HG03280 (cell line): Measurements from ENCODE around the gene LAMA1.

Experiments used
- ATAC-seq: cut with Tn5 transposase; IDR thresholded peaks from one replicate; pipeline ENCODE4 v1.9.1; 2021; ENCODE audit warnings: mild to moderate bottlenecking, moderate library complexity; ENCODE audit not compliant: unreplicated experiment

The LAMA1 gene

DNA sequence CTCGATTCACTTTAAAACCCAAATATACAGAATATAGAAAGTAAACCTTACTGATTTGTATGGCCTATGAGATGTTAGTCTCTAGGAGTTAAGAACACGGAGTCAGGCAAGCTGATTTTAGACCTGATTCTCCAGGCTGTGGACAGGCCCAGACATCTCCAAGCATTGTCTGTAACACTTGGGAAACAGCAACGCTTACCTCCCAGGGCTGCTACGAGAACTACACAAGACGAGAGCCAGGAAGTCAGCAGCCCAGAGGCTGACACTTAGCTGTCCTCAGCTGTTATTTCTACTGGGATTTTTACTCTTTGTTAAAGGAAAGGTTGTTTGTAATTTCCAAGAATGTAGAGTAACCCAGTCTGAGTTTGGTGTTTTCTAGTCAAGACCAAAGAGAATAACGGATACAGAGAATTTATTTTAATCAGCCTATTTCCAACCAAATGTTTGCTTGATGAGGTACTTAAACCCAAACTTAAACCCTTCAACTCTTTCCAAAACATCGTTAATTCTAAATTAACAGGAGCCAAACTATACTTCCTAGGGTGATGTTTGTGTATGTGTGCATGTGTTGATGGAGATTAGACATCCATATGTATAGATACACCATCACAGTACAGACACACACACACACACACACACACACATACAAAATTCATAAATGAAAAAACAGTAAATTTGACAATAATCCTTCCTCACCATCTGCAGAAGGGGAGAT lies 123.4 kb downstream of the LAMA1 start:
- no peak for ATAC-seq

DNA sequence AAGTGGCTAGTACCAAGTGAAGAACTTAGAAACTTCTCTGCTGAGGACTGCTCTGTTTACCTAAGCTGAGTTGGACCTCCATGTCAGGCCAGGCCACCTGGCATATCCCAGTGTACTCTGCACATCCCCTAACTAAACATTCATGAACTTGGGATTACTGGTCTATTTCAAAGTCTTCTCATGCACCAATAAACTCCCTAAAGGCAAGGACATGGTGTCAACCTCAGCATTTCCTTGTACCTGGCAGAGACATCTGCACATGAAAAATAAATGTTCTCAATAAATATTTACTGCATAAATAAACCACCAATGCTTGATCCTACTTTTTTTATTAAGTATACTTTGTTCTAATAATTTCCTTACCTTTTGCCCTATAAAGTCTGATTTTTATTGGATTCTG lies 124.8 kb downstream of the LAMA1 start:
- no peak for ATAC-seq

DNA sequence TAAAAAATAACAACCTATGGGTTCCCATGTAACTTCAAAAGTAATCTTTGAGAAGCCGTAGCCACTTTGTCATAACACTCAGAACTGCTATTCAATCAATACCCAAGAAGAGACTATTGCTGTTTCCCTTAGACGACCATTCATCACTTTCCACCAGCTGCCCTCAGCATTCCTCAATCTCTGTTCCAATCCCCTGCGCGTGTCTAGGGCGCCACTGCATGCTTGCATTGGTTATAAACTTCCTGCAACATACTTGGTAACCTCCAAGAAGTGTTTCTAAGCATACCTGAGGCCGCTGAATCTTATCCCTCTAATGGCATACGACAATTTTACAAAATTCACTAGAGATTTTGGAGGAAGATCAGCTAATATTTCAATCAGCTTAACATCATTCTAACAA lies 134.2 kb downstream of the LAMA1 start:
- ATAC-seq, result no peak

DNA sequence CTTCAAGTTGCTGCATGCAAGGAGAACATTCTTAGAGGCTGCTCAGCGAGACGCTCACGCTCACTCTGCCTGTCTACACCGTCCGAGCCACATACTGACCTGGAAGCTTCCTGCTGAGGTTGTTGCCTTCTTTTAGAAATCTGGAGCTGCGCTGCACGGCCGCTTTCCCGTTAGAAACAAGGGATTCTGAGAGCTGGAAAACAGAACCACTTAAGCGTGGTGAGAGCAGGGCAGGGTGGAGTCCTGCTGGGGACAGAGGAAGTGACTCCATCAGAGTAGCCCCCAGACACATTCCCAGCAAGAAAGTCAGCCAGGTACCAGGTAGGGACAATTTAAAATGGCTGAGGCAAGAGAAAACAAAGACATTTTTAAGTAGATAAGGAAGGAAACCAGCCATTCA lies 135.2 kb downstream of the LAMA1 start:
- no peak for ATAC-seq

DNA sequence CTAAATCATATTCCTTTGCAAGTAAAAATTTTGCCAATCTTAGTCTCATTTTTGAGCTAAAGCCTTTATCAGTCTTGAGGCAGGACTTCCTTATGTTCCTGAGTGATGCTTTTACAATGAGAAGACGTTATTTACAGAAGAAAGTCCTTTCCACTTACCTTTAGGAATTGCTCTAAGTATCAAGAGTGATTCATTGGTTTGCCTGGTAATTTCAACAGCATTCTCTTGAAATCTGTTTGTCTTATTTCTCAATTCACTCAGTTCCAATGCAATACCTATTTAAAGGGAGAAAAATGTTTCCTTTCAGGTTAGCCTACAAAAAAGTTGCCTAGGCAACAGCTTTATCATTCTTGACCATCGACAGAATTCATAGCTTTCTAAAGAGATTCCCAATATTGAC lies 137.2 kb downstream of the LAMA1 start:
- ATAC-seq, result no peak

DNA sequence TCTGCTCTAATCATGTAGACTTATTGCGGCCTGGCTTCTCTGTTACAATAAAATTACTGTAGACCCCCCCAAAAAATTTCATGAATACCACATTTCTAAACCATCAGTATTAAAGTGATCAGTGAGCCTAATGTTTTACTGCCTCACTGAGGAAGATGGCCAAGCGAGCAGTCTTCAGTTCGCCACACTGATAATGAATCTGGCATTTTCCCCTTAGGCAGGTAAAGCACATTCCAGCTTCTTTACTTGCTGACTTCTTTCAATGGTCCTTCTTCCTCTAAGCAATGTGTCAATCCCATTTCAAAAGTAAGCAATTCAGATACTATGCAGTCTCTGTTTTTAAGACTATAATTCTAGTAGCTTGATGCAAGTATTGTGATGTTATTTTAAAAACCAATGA lies 137.6 kb downstream of the LAMA1 start:
- no peak for ATAC-seq

DNA sequence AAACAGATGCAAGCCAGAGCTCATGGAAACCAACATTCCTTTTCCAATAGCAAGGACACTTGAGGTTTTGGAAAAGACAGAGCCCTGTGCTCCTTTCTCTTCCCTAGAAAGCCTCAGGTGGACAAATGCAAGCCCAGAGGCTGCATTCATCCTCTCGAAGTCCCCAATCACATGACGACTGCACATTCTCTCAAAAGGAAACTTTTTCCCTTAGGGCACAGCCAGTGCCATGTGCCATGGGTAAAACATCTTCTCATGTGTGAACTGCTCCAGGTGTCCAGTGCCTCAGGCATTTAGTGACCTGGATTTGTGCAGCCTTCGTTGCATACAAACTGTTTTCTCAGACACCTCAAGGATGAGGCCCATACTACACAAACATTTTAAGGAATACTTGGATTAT lies 140.7 kb downstream of the LAMA1 start:
- no peak for ATAC-seq

DNA sequence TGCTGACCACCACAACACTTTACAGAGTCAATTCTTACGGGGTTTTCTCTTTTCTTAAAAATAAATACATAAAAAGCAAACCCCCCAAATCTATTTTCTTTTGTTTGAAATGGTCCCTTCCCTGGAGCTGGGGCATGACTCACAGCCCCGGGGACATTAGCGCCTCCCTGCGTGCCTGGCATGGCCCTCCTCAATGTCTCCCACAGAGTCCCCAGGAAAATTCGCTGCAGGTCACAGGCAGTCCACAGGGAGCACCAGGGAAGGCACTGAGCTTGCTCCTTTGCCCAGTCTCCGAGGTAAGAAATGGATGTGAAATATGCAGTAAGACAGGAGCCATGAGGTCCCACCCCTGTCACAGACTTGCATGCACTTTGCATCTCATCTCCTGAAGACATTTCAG lies 142.5 kb downstream of the LAMA1 start:
- no peak for ATAC-seq

DNA sequence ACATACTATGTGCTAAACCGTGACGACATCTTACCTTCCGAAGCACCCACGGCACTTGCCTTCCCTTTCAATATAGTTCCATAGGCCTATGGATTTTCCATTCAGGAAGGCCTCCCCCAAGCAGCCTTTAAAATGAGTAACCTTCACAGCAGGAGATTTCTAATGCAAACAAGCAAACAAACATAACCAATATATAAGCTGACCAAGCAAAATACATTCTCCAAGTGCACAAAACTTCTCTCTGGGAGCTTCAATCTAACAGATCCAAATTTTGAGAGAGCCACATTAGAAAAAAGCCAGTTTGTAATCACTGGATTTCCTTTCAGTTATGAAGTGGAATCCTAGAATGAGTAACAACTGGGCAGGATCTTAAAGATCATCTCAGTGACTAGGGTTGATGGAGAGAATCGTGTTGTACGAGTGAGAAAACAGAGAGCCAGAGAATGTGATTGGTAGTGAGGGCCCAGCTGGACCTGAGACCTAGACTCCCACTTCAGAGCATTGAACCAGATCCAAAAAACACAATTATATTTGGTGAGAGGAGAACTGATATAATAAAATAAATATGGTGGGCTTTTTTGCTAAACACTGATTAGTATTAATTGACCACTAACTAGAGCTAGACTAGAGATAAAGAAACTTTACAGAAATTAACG lies 145.6 kb downstream of the LAMA1 start:
- no peak for ATAC-seq

DNA sequence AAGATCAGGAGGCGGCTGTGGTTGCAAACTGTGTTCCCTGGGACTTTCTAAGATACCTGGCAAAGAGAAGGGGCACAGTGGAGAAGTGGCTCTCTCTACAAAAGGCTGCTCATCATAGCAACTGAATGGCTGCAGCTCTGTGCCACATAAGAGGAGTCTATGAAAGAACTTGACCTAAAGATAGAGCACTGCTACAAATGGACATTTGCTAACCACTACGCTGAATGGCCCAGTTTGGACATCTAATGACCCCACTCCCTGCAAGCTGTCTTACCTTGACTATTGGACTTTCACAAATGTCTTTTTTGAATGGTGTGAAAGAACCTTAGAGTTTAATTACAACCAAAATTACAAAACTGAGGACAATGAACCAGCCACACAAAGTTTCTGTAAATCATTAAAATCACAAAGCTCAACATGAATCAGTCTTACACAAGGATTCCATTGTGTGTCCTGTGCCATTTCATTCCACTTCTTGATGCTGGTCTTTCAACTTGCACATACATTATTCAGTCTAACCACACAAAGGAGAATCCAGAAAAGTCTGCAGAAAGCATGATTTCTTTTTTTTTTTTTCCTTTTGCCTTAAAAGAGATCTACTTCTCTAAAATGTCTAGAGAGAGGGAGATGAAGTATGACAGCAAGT lies 154.0 kb downstream of the LAMA1 start:
- no peak for ATAC-seq

DNA sequence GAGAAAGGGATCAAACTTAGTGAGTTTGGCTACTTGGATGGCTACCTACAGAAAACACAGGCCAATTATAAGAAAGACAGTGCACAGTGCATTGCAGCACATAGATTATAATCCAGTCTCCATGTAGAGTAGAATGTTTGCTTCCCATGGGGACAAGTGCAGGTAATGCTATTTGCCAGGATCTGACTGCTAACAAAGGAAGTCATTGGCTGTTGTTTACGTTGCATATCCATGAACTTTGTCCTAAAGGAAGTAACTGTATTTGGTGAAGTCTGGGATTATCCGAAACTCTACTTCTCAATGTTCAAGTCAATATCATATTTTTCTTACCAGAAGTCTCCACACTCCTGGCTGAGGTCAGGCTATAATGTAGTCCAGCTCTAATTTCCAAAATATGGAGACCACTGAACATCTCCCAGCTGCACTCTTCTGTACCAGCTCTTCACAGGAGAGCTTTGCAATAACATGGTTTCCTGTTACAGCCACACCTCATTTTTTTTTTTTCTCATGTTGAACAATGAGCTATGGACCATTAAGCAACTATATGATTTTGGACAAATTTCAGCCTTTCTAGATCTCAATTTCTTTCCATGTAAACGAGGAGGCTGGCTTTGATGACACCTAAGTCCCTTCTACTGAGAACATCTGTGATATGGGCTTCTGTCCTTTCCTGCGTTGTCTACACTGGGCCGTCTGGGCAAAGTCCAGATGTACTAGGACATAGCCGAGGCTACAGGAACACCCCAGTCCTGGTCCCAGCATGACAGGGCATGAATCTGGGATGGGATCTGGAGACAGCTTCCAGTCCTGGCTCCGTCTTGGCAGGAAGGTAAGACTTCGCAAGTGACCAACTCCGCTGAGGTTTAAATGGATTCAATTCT lies 154.8 kb downstream of the LAMA1 start:
- no peak for ATAC-seq

DNA sequence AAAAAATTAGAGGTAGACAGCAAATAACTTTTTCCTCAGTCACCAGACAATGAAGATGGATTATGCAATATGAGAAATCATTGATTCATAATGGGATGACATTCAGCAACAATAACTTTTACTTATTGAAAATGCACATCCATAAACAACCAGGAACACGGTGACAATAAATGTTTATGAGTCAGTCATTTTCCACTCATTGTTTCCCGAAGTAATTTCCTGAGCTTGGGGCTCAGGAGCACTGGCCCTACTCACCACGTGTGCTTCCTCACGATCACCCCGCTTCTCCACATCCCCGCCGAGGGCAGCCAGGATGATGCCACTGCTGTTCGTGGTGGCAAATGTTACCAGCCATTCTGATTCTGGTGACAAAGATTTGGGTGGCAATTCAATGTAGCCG lies 156.3 kb downstream of the LAMA1 start:
- ATAC-seq, result no peak

DNA sequence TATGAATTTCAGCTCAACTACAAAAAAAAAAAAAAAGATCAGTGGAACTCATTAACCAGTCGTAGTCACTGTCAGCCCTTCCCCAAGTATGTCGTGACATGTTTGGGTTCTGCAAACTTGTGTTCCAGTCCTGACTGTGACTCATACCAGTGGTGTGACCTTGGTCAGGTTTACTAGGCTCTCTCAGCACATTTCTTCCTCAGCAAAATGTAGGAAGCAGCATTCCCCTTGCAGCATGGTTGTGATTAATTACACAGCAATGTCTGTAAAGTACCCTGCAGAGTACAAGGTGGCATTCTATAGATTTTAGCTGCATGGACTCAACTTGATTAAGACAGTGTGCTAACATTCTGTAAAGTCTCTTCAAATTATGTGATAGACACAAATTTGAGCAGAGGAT lies 156.9 kb downstream of the LAMA1 start:
- no peak for ATAC-seq

DNA sequence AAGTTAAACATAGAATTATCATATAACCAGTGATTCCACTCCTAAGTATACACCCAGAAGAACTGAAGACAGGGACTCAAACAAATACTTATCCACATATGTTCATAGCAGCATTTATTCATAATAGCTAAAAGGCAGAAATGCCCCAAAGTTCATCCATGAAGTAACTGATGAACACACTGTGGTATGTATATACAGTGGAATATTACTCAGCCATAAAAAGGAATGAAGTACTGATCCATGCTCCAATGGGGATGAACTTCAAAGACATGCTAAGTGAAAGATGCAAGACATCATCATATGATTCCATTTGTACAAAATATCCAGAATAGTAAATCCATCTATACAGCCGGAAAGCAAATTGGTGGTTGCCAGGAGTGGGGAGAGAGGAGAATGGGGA lies 157.5 kb downstream of the LAMA1 start:
- ATAC-seq, result no peak

DNA sequence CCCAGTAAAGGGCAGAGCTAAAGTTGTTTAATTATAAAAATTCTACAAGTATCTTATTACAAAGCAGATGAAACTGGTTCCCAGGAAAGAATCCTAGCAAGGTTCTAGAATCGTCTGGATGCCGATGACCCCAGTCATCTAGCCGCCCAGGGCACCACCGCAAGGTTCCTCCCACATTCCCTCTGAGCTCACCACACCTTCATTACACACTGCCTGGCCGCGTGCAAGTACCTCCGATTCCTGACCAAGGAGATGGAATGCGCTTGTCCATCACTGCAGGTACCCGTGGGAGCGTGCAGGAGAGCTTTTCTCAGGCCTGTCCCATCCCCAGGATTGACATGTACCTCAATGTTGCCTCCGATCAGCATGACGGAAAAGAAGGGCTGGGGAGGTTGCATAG lies 158.5 kb downstream of the LAMA1 start:
- ATAC-seq, result no peak

DNA sequence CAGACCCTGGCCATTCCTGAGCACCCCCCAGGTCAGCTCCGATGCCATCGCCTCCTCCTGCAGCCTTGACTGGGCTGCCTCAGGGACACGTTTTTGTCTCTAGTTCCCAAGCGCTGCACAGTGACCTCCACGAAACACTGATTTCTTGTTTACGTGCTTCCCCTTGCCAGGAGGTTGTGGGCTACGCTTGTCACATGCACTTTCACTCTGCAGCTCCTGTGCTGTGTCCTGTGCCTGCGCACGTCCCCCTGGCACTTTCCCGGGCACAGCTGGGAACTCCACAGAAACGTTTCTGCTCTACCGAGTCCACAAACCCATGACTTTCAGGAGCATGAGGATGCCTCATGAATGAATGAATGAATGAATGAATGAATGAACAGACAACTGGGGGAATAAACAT lies 160.6 kb downstream of the LAMA1 start:
- ATAC-seq, result no peak

DNA sequence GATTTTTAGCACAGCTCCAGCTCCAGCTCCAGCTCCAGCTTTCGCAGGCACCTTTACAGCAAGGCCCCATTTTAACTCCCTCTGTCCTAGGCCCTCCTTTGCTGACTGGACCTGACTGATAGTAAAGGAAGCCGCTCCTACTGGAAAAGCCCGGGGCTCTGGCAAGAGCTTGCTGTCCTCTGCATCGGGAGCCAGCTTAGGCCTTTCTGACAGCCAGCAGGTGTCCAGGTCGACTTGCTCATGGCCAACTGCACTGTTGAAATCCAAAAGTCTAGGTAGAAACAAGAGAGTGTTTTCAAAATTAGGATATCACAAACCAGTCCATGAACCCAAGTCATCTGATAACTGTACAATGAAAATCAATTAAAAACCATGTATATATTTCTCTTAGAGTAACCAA lies 161.1 kb downstream of the LAMA1 start:
- no peak for ATAC-seq

DNA sequence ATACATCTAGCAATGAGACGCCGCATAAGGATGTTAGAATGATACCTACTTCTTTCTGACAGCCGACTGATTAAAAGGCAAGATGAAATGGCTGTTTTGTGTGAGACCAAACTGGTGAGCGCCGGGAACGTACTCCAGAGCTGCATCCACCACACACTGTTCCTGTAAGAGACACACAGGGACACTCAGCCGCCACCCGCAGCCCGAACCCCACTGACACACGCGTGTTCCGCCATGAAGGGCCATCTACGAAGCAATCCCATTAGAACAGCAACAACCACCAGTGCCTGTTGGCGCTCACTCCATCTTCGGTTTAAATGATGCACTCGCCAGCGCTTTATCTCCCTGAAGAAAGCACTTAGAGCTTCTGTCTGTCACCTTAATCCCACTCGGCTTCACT lies 162.3 kb downstream of the LAMA1 start:
- ATAC-seq, result no peak

DNA sequence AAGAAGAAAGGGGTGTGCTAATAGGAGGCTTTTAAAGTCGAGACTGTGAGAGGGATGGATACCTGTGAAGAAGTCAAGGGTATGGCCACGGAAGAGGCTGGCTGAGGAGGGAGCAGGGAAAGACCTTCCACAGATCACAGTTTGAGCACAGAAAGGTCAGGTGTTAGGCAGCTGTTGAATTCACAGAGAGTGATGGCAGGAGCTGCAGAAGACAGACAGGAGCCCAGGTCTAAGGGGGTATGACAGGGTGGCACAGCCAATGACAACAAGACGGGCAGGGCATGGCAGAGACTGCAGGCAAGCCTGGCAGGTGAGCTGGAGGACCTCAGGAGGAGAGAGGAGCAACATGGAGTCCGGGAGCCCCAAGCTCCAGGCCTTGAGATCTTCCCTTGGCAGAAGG lies 163.1 kb downstream of the LAMA1 start:
- no peak for ATAC-seq

DNA sequence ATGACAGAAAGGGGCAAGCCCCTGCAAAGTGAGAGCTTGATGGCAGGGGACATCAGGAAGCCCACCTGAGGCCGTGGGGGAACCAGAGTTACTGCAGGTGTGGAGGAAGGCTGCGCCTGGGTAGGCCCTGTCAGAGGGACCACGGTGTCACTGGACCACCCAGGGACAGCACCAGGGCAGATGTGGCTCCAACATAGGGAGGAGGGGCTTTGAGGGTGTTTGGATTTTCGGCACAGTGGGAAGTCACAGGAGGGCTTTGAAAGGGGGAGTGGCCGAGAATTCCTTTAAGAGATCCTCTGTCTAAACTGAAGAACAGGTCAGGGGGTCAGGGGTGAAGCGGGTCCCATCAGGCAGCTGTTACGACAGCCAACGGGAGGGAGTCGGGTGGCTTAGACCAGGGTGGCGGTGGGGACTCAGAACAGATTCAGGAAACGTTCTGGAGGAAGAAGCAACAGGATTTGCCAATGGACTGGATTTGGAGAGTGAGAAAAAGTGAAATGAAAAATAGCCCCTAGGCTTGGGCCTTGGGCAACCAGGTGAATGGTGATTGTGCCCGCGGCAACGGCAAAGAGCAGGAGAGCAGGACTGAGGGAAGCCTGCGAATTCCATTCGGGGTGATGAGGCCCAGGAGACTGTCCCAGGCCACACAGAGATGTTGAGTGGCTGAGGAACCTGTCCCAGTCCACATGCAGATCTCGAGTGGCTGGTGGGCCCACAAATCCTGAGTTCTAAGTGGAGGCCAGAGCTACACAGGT lies 166.1 kb downstream of the LAMA1 start:
- ATAC-seq, result no peak

DNA sequence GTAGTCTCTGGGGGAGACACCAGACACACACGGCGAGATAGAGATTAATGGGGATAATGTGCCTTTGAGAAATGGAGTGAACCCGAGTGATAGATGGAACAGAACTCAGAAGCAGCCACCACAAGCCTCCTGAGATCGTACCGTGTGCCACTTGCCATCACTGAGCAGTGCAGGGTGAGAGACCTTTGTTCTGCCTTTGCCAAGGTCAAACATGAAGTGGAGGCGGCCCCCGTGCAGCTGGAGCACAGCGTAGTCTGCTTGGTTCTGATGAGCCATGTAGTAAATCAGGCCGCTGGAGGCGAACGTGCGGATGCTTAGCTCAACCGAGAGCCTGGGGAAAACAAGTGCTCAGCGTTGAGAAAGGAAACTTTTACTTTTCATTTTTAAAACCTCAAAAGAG lies 167.0 kb downstream of the LAMA1 start:
- no peak for ATAC-seq
